PC-3 (cell line): ENCODE data around the gene ZFYVE9. TPM values are rescaled to one million over a fixed set of nuclear protein-coding genes. Genes with fewer than 3 reads are reported as not detected.

Source experiments
- ATAC-seq: fragments of 200-7000 bp; cut with Tn5 transposase; 2 replicates; pipeline ENCODE4 v1.9.1; 2020; ENCODE audit warnings: mild to moderate bottlenecking, moderate library complexity
- BruUV-seq: library from RNA; stranded (reverse); fragments of 400-500 nt; replicated peaks from 2 replicates; lab custom pipeline; 2021; lab: Mats Ljungman, UMichigan
- CTCF ChIA-PET: fragments of 300-600 bp; sonication (Branson Sonifier 250); formaldehyde crosslinking; loops from one replicate; lab custom pipeline; 2022; ENCODE audit warnings: antibody characterized with exemption; lab: Charles Lee
- POLR2A ChIA-PET: fragments of 300-600 bp; sonication (Branson Sonifier 250); formaldehyde crosslinking; loops from one replicate; lab custom pipeline; 2022; ENCODE audit warnings: antibody characterized with exemption; ENCODE audit not compliant: unreplicated experiment; lab: Charles Lee
- DNase-seq: peaks from one replicate; pipeline ENCODE4 v3.0.0-alpha.2; 2015
- H2AFZ ChIP-seq: fragments of 300-600 bp; sonication (generic); 2 replicates; pipeline ENCODE4 v1.6.0; 2016; ENCODE audit warnings: antibody characterized with exemption, low read length
- H3F3A ChIP-seq: fragments of 300-600 bp; sonication (generic); one replicate; pipeline ENCODE4 v1.6.0; 2017; ENCODE audit warnings: antibody characterized with exemption, low read length, control low read depth, mild to moderate bottlenecking; ENCODE audit not compliant: unreplicated experiment
- H3K27ac ChIP-seq: fragments of 300-600 bp; sonication (generic); 2 replicates; pipeline ENCODE4 v1.5.1; 2016; ENCODE audit warnings: mild to moderate bottlenecking, low read length
- H3K27me3 ChIP-seq: fragments of 300-600 bp; sonication (generic); 2 replicates; pipeline ENCODE4 v1.6.1; 2016; ENCODE audit warnings: low read length, mixed read lengths
- H3K36me3 ChIP-seq: fragments of 300-600 bp; sonication (generic); 2 replicates; pipeline ENCODE4 v1.6.1; 2016; ENCODE audit warnings: low read depth, mixed run types, low read length, mixed read lengths
- H3K4me1 ChIP-seq: fragments of 300-600 bp; sonication (generic); 2 replicates; pipeline ENCODE4 v1.5.1; 2016; ENCODE audit warnings: low read length; ENCODE audit not compliant: insufficient read depth
- H3K4me2 ChIP-seq: fragments of 300-600 bp; sonication (generic); 2 replicates; pipeline ENCODE4 v1.6.0; 2016; ENCODE audit warnings: low read length
- H3K4me3 ChIP-seq: fragments of 300-600 bp; sonication (generic); 2 replicates; pipeline ENCODE4 v1.5.1; 2016; ENCODE audit warnings: mild to moderate bottlenecking, low read length, mixed read lengths
- H3K79me2 ChIP-seq: fragments of 300-600 bp; sonication (generic); 2 replicates; pipeline ENCODE4 v1.6.1; 2017; ENCODE audit warnings: low read length, mixed read lengths
- H3K9ac ChIP-seq: fragments of 300-600 bp; sonication (generic); 2 replicates; pipeline ENCODE4 v1.6.0; 2016; ENCODE audit warnings: mild to moderate bottlenecking, low read length
- H3K9me2 ChIP-seq: fragments of 300-600 bp; sonication (generic); replicated peaks from 2 replicates; pipeline ENCODE4 v1.6.1; 2016; ENCODE audit warnings: mixed run types, low read length, mixed read lengths
- H3K9me3 ChIP-seq: fragments of 300-600 bp; sonication (generic); 2 replicates; pipeline ENCODE4 v1.6.1; 2016; ENCODE audit warnings: low read length, mixed read lengths
- H4K20me1 ChIP-seq: fragments of 300-600 bp; sonication (generic); 2 replicates; pipeline ENCODE4 v1.6.1; 2016; ENCODE audit warnings: low read length, mixed read lengths
- CTCF ChIP-seq: fragments of 300-600 bp; sonication (generic); conservative IDR thresholded peaks from 2 replicates; pipeline ENCODE4 v1.5.1; 2017; ENCODE audit warnings: antibody characterized with exemption, low read depth, mild to moderate bottlenecking, low read length
- EZH2 ChIP-seq: fragments of 300-600 bp; sonication (generic); IDR thresholded peaks from one replicate; pipeline ENCODE4 v1.6.1; 2017; ENCODE audit warnings: antibody characterized with exemption, mild to moderate bottlenecking, low read length; ENCODE audit not compliant: unreplicated experiment
- EZH2phosphoT487 ChIP-seq: fragments of 300-600 bp; sonication (generic); IDR thresholded peaks from 2 replicates; pipeline ENCODE4 v1.6.1; 2018; ENCODE audit warnings: mild to moderate bottlenecking, antibody characterized with exemption, low read length, borderline replicate concordance
- intact Hi-C: fragments of 100-400 bp; cut with micrococcal nuclease; formaldehyde crosslinking; loops from 2 replicates; pipeline ENCODE4 v1.9.0; 2023
- total RNA-seq: library from RNA; depleted of rRNA; stranded (reverse); fragments of >200 nt; gene quantifications from 2 replicates; pipeline ENCODE4 v1.2.3, GENCODE V29; 2014

ZFYVE9 gene
- total RNA-seq, 1 experiment from 2014 or later = 14.2 TPM

GRCh38 chr1:52306227-52307006 is 164.5 kb downstream of the ZFYVE9 start:
- ChIA-PET CTCF (no interaction called here), POLR2A (no interaction called here)
- Histone ChIP-seq H3K36me3 (no peaks in the 10 kb centered on the region), H3K79me2 (no peaks in the 10 kb centered on the region), H4K20me1 (no peaks in the 10 kb centered on the region), H3K27me3 (no peaks in the 10 kb centered on the region), H3K4me3 (no peak overlapping the region), H3K27ac (no peak overlapping the region), H3F3A (no peaks in the 10 kb centered on the region), H3K9me2 (no peaks in the 10 kb centered on the region), H2AFZ (no peak overlapping the region), H3K9ac (no peak overlapping the region), H3K4me2 (no peak overlapping the region), H3K9me3 (no peaks in the 10 kb centered on the region), H3K4me1 (no peaks in the 10 kb centered on the region)
- no peak for ATAC-seq
- TF ChIP-seq CTCF (no peak), EZH2 (no peak), EZH2phosphoT487 (no peak)
- BruUV-seq = no TSS peak
- intact Hi-C loops = no loop called here
- DNase-seq = no peak

DNA sequence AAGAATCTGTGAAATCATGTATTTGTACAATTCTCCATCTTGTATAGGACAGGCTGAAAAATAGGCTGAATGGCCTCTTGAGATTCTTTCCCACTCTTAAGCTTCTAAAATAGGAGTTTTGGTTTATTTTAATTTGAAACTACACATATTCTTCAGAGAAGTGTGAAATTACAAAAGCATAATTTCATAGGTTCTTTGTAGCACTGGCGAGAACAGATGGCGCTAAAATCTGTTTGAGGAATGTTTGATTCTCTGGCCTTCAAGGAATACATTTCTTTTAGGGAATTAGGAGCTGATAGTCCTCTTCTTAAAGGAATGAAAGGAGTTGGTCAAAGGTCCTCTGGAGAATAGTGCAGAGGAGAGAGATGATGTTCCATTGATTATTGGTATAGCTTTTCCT is 179.2 kb downstream of the ZFYVE9 start:
- no peak overlapping the region for H3K4me3 ChIP-seq
- H3K4me2 ChIP-seq = no peak overlapping the region
- no peaks in the 10 kb centered on the region for H3K9me3 ChIP-seq
- POLR2A ChIA-PET = no interaction called here
- H2AFZ ChIP-seq = no peak overlapping the region
- no peak for DNase-seq
- H3K9ac ChIP-seq = no peak overlapping the region
- no peaks in the 10 kb centered on the region for H3K9me2 ChIP-seq
- BruUV-seq = no TSS peak
- CTCF ChIA-PET = no interaction called here
- no peaks in the 10 kb centered on the region for H3F3A ChIP-seq
- no peak overlapping the region for H3K27ac ChIP-seq
- no peak for ATAC-seq
- no peaks in the 10 kb centered on the region for H3K27me3 ChIP-seq
- H3K36me3 ChIP-seq = no peaks in the 10 kb centered on the region
- intact Hi-C loops = no loop called here
- TF ChIP-seq EZH2phosphoT487 (no peak), EZH2 (no peak), CTCF (no peak)
- no peaks in the 10 kb centered on the region for H4K20me1 ChIP-seq
- H3K4me1 ChIP-seq = no peaks in the 10 kb centered on the region
- H3K79me2 ChIP-seq = no peaks in the 10 kb centered on the region

GRCh38 chr1:52323731-52324130 is 181.8 kb downstream of the ZFYVE9 start:
- H3F3A ChIP-seq = no peaks in the 10 kb centered on the region
- no peaks in the 10 kb centered on the region for H4K20me1 ChIP-seq
- no peak overlapping the region for H3K4me2 ChIP-seq
- H3K9ac ChIP-seq = no peak overlapping the region
- H3K9me2 ChIP-seq = no peaks in the 10 kb centered on the region
- CTCF ChIA-PET = no interaction called here
- no peaks in the 10 kb centered on the region for H3K36me3 ChIP-seq
- no TSS peak for BruUV-seq
- ATAC-seq (no peak), DNase-seq (no peak)
- no peak overlapping the region for H3K4me3 ChIP-seq
- H2AFZ ChIP-seq = no peak overlapping the region
- no peaks in the 10 kb centered on the region for H3K9me3 ChIP-seq
- no peaks in the 10 kb centered on the region for H3K27me3 ChIP-seq
- H3K27ac ChIP-seq = no peak overlapping the region
- intact Hi-C loops = no loop called here
- H3K79me2 ChIP-seq = no peaks in the 10 kb centered on the region
- peaks cover 4% of the 10 kb centered on the region; the same call in 1 of the 2 replicates for H3K4me1 ChIP-seq
- no peak for TF ChIP-seq EZH2phosphoT487
- POLR2A ChIA-PET = no interaction called here
